IMR-90 (cell line): ENCODE data around the gene TPST1. TPM values are rescaled to one million over a fixed set of nuclear protein-coding genes. Genes with fewer than 3 reads are reported as not detected.

Experiments used
- ATAC-seq: fragments of 200-7000 bp; cut with Tn5 transposase; 2 replicates; pipeline ENCODE4 v1.9.1; 2020; ENCODE audit warnings: low read depth, mild to moderate bottlenecking, moderate library complexity
- BruUV-seq: library from RNA; stranded (reverse); fragments of 400-500 nt; replicated peaks from 2 replicates; lab custom pipeline; 2021; lab: Mats Ljungman, UMichigan
- CTCF ChIA-PET: fragments of 300-600 bp; formaldehyde crosslinking; extraction: SDS; loops from one replicate; lab custom pipeline; 2021; ENCODE audit warnings: antibody characterized with exemption; lab: Yijun Ruan, JAX
- POLR2A ChIA-PET: fragments of 300-600 bp; sonication (Branson Sonifier 250); formaldehyde crosslinking; loops from one replicate; lab custom pipeline; 2022; ENCODE audit warnings: antibody characterized with exemption; ENCODE audit not compliant: unreplicated experiment; lab: Charles Lee
- DNase-seq: peaks from one replicate; pipeline ENCODE4 v3.0.0; 2013
- H2AFZ ChIP-seq: replicated peaks from 2 replicates; pipeline ENCODE3; 2013; ENCODE audit warnings: low read length, mild to moderate bottlenecking; ENCODE audit not compliant: poor library complexity
- H2AK5ac ChIP-seq: 2 replicates; pipeline ENCODE4 v1.6.1; 2013; ENCODE audit warnings: low read depth, low read length, inconsistent platforms
- H2AK9ac ChIP-seq: replicated peaks from 2 replicates; pipeline ENCODE3; 2013; ENCODE audit warnings: mild to moderate bottlenecking, low read depth, low read length, moderate library complexity; ENCODE audit not compliant: poor library complexity
- H2BK120ac ChIP-seq: 2 replicates; pipeline ENCODE4 v1.6.1; 2013; ENCODE audit warnings: low read depth, low read length, inconsistent platforms
- H2BK15ac ChIP-seq: 3 replicates; pipeline ENCODE4 v1.6.1; 2013; ENCODE audit warnings: low read depth, low read length, inconsistent platforms
- H2BK20ac ChIP-seq: 2 replicates; pipeline ENCODE4 v1.6.1; 2013; ENCODE audit warnings: low read depth, mild to moderate bottlenecking, inconsistent platforms, low read length, moderate library complexity
- H2BK5ac ChIP-seq: 2 replicates; pipeline ENCODE4 v1.6.1; 2013; ENCODE audit warnings: mild to moderate bottlenecking, low read depth, low read length, inconsistent platforms; ENCODE audit not compliant: poor library complexity, severe bottlenecking
- H3K14ac ChIP-seq: replicated peaks from 2 replicates; pipeline ENCODE4 v1.6.1; 2013; ENCODE audit warnings: low read depth, low read length, inconsistent platforms
- H3K18ac ChIP-seq: 2 replicates; pipeline ENCODE4 v1.6.1; 2013; ENCODE audit warnings: low read depth, low read length, control low read depth
- H3K23ac ChIP-seq: 2 replicates; pipeline ENCODE4 v1.6.1; 2013; ENCODE audit warnings: low read depth, low read length, inconsistent platforms
- H3K27ac ChIP-seq: 2 replicates; pipeline ENCODE4 v1.5.1; 2013; ENCODE audit warnings: mild to moderate bottlenecking, control low read depth, low read length; ENCODE audit not compliant: insufficient read depth
- H3K27me3 ChIP-seq: 2 replicates; pipeline ENCODE4 v1.6.1; 2013; ENCODE audit warnings: low read length; ENCODE audit not compliant: control insufficient read depth, insufficient read depth
- H3K36me3 ChIP-seq: 2 replicates; pipeline ENCODE4 v1.6.1; 2013; ENCODE audit warnings: low read length, mixed read lengths; ENCODE audit not compliant: control insufficient read depth, insufficient read depth
- H3K4ac ChIP-seq: 2 replicates; pipeline ENCODE4 v1.6.1; 2013; ENCODE audit warnings: low read depth, low read length, inconsistent platforms
- H3K4me1 ChIP-seq: 2 replicates; pipeline ENCODE4 v1.6.1; 2013; ENCODE audit warnings: low read length, mixed read lengths; ENCODE audit not compliant: control insufficient read depth, insufficient read depth
- H3K4me2 ChIP-seq: 2 replicates; pipeline ENCODE4 v1.6.1; 2013; ENCODE audit warnings: low read depth, mild to moderate bottlenecking, control low read depth, low read length, moderate library complexity
- H3K4me3 ChIP-seq: 2 replicates; pipeline ENCODE4 v1.5.1; 2013; ENCODE audit warnings: low read depth, mild to moderate bottlenecking, control low read depth, low read length, moderate library complexity; ENCODE audit not compliant: insufficient read depth
- H3K56ac ChIP-seq: 2 replicates; pipeline ENCODE4 v1.6.1; 2013; ENCODE audit warnings: low read length, inconsistent platforms; ENCODE audit not compliant: insufficient read depth; ENCODE audit errors: extremely low read depth
- H3K79me1 ChIP-seq, 2 experiments: 2 replicates each; pipeline ENCODE4 v1.6.1; 2013; ENCODE audit warnings: low read length in 2 of 2, inconsistent platforms in 1 of 2, low read depth in 1 of 2
- H3K9ac ChIP-seq: 2 replicates; pipeline ENCODE4 v1.6.1; 2013; ENCODE audit warnings: low read depth, low read length, control low read depth
- H3K9me1 ChIP-seq: 2 replicates; pipeline ENCODE4 v1.6.1; 2013; ENCODE audit warnings: low read length, inconsistent platforms; ENCODE audit not compliant: insufficient read depth
- H3K9me3 ChIP-seq: 2 replicates; pipeline ENCODE4 v1.6.1; 2013; ENCODE audit warnings: low read length; ENCODE audit not compliant: control insufficient read depth, insufficient read depth
- H4K20me1 ChIP-seq: 2 replicates; pipeline ENCODE4 v1.6.1; 2013; ENCODE audit warnings: low read length, inconsistent platforms; ENCODE audit not compliant: insufficient read depth
- H4K5ac ChIP-seq: 2 replicates; pipeline ENCODE4 v1.6.1; 2013; ENCODE audit warnings: mild to moderate bottlenecking, low read depth, low read length, control low read depth
- H4K8ac ChIP-seq, 2 experiments: 2 replicates each; pipeline ENCODE4 v1.6.1; 2013; ENCODE audit warnings: low read depth in 2 of 2, low read length in 2 of 2, control low read depth in 1 of 2, inconsistent platforms in 1 of 2
- H4K91ac ChIP-seq: 2 replicates; pipeline ENCODE4 v1.6.1; 2013; ENCODE audit warnings: low read depth, low read length, inconsistent platforms; ENCODE audit not compliant: insufficient read depth
- BHLHE40 ChIP-seq: fragments of 150-350 bp; IDR thresholded peaks from 2 replicates; pipeline ENCODE4 v1.6.1; 2016; ENCODE audit warnings: mild to moderate bottlenecking, low read depth, low read length
- MAFK ChIP-seq: IDR thresholded peaks from 2 replicates; pipeline ENCODE4 v1.6.1; 2012; ENCODE audit warnings: low read depth, low read length, improper control_type of control experiment
- POLR2A ChIP-seq: IDR thresholded peaks from 2 replicates; pipeline ENCODE4 v1.6.1; 2012; ENCODE audit warnings: mild to moderate bottlenecking, low read depth, low read length
- RAD21 ChIP-seq: IDR thresholded peaks from 2 replicates; pipeline ENCODE4 v1.6.1; 2012; ENCODE audit warnings: low read length, improper control_type of control experiment
- RCOR1 ChIP-seq: IDR thresholded peaks from 2 replicates; pipeline ENCODE4 v1.6.1; 2012; ENCODE audit warnings: mild to moderate bottlenecking, low read length, improper control_type of control experiment; ENCODE audit not compliant: insufficient replicate concordance
- RFX5 ChIP-seq: IDR thresholded peaks from 2 replicates; pipeline ENCODE4 v1.8.0; 2012; ENCODE audit warnings: low read depth, mild to moderate bottlenecking, low read length, moderate library complexity
- SMC3 ChIP-seq: fragments of 150-350 bp; IDR thresholded peaks from 2 replicates; pipeline ENCODE4 v1.6.1; 2016; ENCODE audit warnings: low read depth, mild to moderate bottlenecking, antibody characterized with exemption, low read length, moderate library complexity
- WGBS, 2 experiments: methylation state at CpG; one replicate each; pipeline versions ENCODE4 v1.1.5 to v1.1.7; 2013; ENCODE audit warnings: missing lambda C conversion rate in 2 of 2; ENCODE audit not compliant: insufficient read length in 1 of 2; ENCODE audit errors: extremely low coverage in 2 of 2; 5-methylcytosine and 5-hydroxymethylcytosine counted together
- dilution Hi-C: fragments of 300-500 bp; cut with HindIII; formaldehyde crosslinking; loops from one replicate; pipeline ENCODE4 v1.14.3; 2018; ENCODE audit warnings: low sequenced_read_pairs; ENCODE audit not compliant: unreplicated experiment
- in situ Hi-C: fragments of 300-500 bp; cut with MboI; formaldehyde crosslinking; loops from 3 replicates; pipeline ENCODE4 v1.14.3; 2019; ENCODE audit warnings: low sequenced_read_pairs, inconsistent platforms, mixed read lengths
- intact Hi-C: fragments of 100-400 bp; cut with micrococcal nuclease; formaldehyde crosslinking; loops from 2 replicates; pipeline ENCODE4 v1.10.0; 2022
- polyA plus RNA-seq, 3 experiments: library from polyadenylated mRNA; depleted of rRNA; stranded (reverse); fragments of >200 nt; gene quantifications; 2 replicates each; pipeline ENCODE4 v1.2.3, GENCODE V29; 2012; ENCODE audit warnings: low replicate concordance in 1 of 3
- total RNA-seq: library from RNA; depleted of rRNA; stranded (reverse); fragments of >200 nt; gene quantifications from 2 replicates; pipeline ENCODE4 v1.2.3, GENCODE V29; 2012
- TF ChIP-seq, protein P1 (sequence below): fragments of 150-350 bp; IDR thresholded peaks from 2 replicates; pipeline ENCODE4 v1.6.1; 2017; ENCODE audit warnings: mild to moderate bottlenecking, antibody characterized with exemption, low read length, low read depth
- TF ChIP-seq, protein P2 (sequence below): conservative IDR thresholded peaks from 2 replicates; pipeline ENCODE4 v1.5.1; 2012; ENCODE audit warnings: mild to moderate bottlenecking, low read depth, low read length, improper control_type of control experiment
- TF ChIP-seq, protein P3 (sequence below): fragments of 150-350 bp; IDR thresholded peaks from 2 replicates; pipeline ENCODE4 v1.6.1; 2016; ENCODE audit warnings: low read depth, mild to moderate bottlenecking, low read length, moderate library complexity, borderline replicate concordance

Gene TPST1
- total and polyA plus RNA-seq, 2 of the 4 experiments (the other 2 are of a cell fraction), result 37.7 to 58.6 TPM

DNA sequence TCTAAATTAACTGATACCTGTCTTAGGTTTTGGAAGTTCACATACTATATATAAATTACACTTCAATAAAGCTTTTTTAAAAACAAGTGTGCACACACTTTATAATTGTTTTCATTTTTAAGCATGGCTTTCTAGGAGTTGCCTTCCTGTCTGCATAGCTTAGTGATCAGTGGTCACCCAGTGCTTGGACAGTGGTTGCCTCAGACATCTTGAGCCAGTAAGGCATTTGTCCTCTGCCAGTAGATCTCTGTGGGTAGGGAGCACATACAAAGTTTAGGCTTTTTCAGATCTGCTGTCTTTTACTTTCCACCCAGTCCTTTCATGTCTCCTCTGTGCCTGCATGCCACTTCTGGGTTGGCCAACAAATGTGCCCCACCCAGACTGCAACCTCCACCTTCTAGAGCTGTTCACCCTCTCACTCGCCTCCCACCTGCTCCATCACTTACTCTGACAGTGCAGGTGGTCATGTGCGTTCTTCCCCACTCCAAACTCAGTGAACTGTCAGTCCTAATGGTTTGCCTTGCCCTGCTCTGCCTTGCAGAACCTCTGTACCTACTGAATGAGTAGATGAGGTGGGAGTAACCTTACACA is 31.7 kb downstream of the TPST1 start:
- Histone ChIP-seq H2AFZ (no peak overlapping the region), H3K14ac (peak overlapping the region; percentile 62), H3K27ac (no peak overlapping the region), H3K9me1 (peaks cover 15% of the 10 kb centered on the region), H3K79me1 (peaks cover 26 to 66% of the 10 kb centered on the region in 2 experiments), H3K9ac (no peak overlapping the region), H3K56ac (no peak overlapping the region), H3K36me3 (peaks cover 6% of the 10 kb centered on the region), H2BK15ac (no peak overlapping the region), H2AK5ac (peak overlapping the region; percentile 17; the same call in 1 of the 2 replicates), H3K9me3 (no peaks in the 10 kb centered on the region), H3K18ac (0 out of 2 replicates have a peak overlapping the region, but pooled peaks have one; percentile 21), H3K4me3 (no peak overlapping the region), H4K20me1 (peaks cover 16% of the 10 kb centered on the region), H3K4me2 (no peak overlapping the region), H2BK20ac (no peak overlapping the region), H3K4me1 (peaks cover 18% of the 10 kb centered on the region), H3K4ac (peak overlapping the region; percentile 25; the same call in 1 of the 2 replicates), H3K27me3 (no peaks in the 10 kb centered on the region), H4K5ac (peak overlapping the region; percentile 31), H4K8ac (no peak overlapping the region), H4K91ac (peak overlapping the region; percentile 22; the same call in 1 of the 2 replicates), H2AK9ac (peak overlapping the region; percentile 52), H2BK5ac (no peak overlapping the region), H3K23ac (peak overlapping the region; percentile 42; the same call in 1 of the 2 replicates), H2BK120ac (peak overlapping the region; percentile 7; the same call in 1 of the 2 replicates)
- BruUV-seq, result no TSS peak
- dilution Hi-C loops (no loop called here), in situ Hi-C loops (no loop called here), intact Hi-C loops (no loop called here)
- ATAC-seq, result no peak
- no peak for DNase-seq
- ChIA-PET POLR2A (interaction anchor here (0.5 to 0.7 kb wide), 2 partner anchors 20 to 119 kb away, joined by 3 to 4 read pairs; no protein-coding TSS in a partner anchor), CTCF (no interaction called here)
- no peak for TF ChIP-seq POLR2A
- no peak for TF ChIP-seq MAFK
- no peak for TF ChIP-seq SMC3
- no peak for TF ChIP-seq RCOR1
- TF ChIP-seq BHLHE40, result no peak
- TF ChIP-seq, protein P1, sequence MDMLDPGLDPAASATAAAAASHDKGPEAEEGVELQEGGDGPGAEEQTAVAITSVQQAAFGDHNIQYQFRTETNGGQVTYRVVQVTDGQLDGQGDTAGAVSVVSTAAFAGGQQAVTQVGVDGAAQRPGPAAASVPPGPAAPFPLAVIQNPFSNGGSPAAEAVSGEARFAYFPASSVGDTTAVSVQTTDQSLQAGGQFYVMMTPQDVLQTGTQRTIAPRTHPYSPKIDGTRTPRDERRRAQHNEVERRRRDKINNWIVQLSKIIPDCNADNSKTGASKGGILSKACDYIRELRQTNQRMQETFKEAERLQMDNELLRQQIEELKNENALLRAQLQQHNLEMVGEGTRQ, result no peak
- TF ChIP-seq, protein P2, sequence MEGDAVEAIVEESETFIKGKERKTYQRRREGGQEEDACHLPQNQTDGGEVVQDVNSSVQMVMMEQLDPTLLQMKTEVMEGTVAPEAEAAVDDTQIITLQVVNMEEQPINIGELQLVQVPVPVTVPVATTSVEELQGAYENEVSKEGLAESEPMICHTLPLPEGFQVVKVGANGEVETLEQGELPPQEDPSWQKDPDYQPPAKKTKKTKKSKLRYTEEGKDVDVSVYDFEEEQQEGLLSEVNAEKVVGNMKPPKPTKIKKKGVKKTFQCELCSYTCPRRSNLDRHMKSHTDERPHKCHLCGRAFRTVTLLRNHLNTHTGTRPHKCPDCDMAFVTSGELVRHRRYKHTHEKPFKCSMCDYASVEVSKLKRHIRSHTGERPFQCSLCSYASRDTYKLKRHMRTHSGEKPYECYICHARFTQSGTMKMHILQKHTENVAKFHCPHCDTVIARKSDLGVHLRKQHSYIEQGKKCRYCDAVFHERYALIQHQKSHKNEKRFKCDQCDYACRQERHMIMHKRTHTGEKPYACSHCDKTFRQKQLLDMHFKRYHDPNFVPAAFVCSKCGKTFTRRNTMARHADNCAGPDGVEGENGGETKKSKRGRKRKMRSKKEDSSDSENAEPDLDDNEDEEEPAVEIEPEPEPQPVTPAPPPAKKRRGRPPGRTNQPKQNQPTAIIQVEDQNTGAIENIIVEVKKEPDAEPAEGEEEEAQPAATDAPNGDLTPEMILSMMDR, result no peak
- TF ChIP-seq RFX5, result no peak
- TF ChIP-seq RAD21, result no peak
- TF ChIP-seq, protein P3, sequence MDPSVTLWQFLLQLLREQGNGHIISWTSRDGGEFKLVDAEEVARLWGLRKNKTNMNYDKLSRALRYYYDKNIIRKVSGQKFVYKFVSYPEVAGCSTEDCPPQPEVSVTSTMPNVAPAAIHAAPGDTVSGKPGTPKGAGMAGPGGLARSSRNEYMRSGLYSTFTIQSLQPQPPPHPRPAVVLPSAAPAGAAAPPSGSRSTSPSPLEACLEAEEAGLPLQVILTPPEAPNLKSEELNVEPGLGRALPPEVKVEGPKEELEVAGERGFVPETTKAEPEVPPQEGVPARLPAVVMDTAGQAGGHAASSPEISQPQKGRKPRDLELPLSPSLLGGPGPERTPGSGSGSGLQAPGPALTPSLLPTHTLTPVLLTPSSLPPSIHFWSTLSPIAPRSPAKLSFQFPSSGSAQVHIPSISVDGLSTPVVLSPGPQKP, result no peak
- WGBS, 2 experiments, result no CpG with 5 or more reads among the region's 2 CpGs
